ENCODE results near the gene SMTN. TPM values are rescaled to one million over a fixed set of nuclear protein-coding genes. Genes with fewer than 3 reads are reported as not detected.
A peak's percentile ranks its signal among the peaks of the same experiment; 100 is the strongest.

SMTN gene
- total and polyA plus RNA-seq, 8 donors: 51.5 to 607 (median 275) TPM

- peak overlapping the region; percentile 53 to 77 (median 62) for H3K4me3 ChIP-seq
- peaks cover 18 to 26% (median 18%) of the 10 kb centered on the region in 4 donors for H3K36me3 ChIP-seq
- H3K27ac ChIP-seq: peak overlapping the region; percentile 89 to 96 (median 95)
- no peak for DNase-seq
- intact Hi-C loops (cut with DNase I; ENCODE audit: low total_unique reads): no loop called here
- TF ChIP-seq EP300 (IDR thresholded peaks at IDR 0.05) (no peak), POLR2A (IDR thresholded peaks at IDR 0.05) (no peak), CTCF (IDR thresholded peaks at IDR 0.05) (no peak), POLR2AphosphoS5 (IDR thresholded peaks at IDR 0.05) (no peak)
- 7 to 11% (median 9%) methylated on average over 15 to 18 of the region's 18 CpGs for WGBS, 5 donors
- no peaks in the 10 kb centered on the region for H3K9me3 ChIP-seq
- no peaks in the 10 kb centered on the region for H3K27me3 ChIP-seq
- peaks cover 54 to 90% (median 76%) of the 10 kb centered on the region in 4 donors for H3K4me1 ChIP-seq
Observed at GRCh38 chr22:31083923-31084810, 3.0 kb downstream of the SMTN start.

- peak; percentile 91 to 95 for DNase-seq
- H3K4me3 ChIP-seq: peak overlapping the region; percentile 53 to 77 (median 62)
- peaks cover 54 to 90% (median 78%) of the 10 kb centered on the region in 4 donors for H3K4me1 ChIP-seq
- H3K9me3 ChIP-seq: no peaks in the 10 kb centered on the region
- TF ChIP-seq POLR2A (IDR thresholded peaks at IDR 0.05): no peak
- no peak for TF ChIP-seq EP300 (IDR thresholded peaks at IDR 0.05)
- TF ChIP-seq POLR2AphosphoS5 (IDR thresholded peaks at IDR 0.05): peak; percentile 64 to 82 (median 71)
- peak in 5 of 7 experiments; percentile 63 to 94 (median 79) for TF ChIP-seq CTCF (IDR thresholded peaks at IDR 0.05)
- WGBS, 5 donors: 0% methylated on average over 16 to 69 of the region's 69 CpGs
- H3K27ac ChIP-seq: peak overlapping the region; percentile 89 to 96 (median 95)
- no peaks in the 10 kb centered on the region for H3K27me3 ChIP-seq
- peaks cover 25 to 33% (median 26%) of the 10 kb centered on the region in 4 donors for H3K36me3 ChIP-seq
- intact Hi-C loops (cut with DNase I; ENCODE audit: low total_unique reads): loop anchor here (5.0 kb wide), 1 partner anchor 138 kb away; no protein-coding TSS in a partner anchor
Observed at GRCh38 chr22:31084811-31085492, 3.8 kb downstream of the SMTN start.

- Histone ChIP-seq H3K27me3 (no peaks in the 10 kb centered on the region), H3K4me3 (peak overlapping the region; percentile 53 to 77 (median 62)), H3K36me3 (peaks cover 30 to 38% (median 31%) of the 10 kb centered on the region in 4 donors), H3K27ac (peak overlapping the region; percentile 89 to 96 (median 95)), H3K9me3 (no peaks in the 10 kb centered on the region), H3K4me1 (peaks cover 50 to 89% (median 76%) of the 10 kb centered on the region in 4 donors)
- intact Hi-C loops (cut with DNase I; ENCODE audit: low total_unique reads): loop anchor here (5.0 kb wide), 1 partner anchor 138 kb away; no protein-coding TSS in a partner anchor
- peak in 1 of 2 donors; percentile 79 for DNase-seq
- TF ChIP-seq CTCF (IDR thresholded peaks at IDR 0.05) (peak in 1 of 7 experiments; percentile 6), POLR2AphosphoS5 (IDR thresholded peaks at IDR 0.05) (no peak)
- 7 to 22% (median 8%) methylated on average over 6 to 13 of the region's 13 CpGs for WGBS, 5 donors
Observed at GRCh38 chr22:31085493-31085824, 4.3 kb downstream of the SMTN start.

- no peak for DNase-seq
- H3K36me3 ChIP-seq: peaks cover 35 to 43% (median 36%) of the 10 kb centered on the region in 4 donors
Observed at GRCh38 chr22:31085928-31086327, 4.8 kb downstream of the SMTN start.

More at GRCh38 chr22:31085928-31086327, 4.8 kb downstream of the SMTN start:
- intact Hi-C loops (cut with DNase I; ENCODE audit: low total_unique reads): loop anchor here (5.0 kb wide), 1 partner anchor 139 kb away; no protein-coding TSS in a partner anchor
- Histone ChIP-seq H3K27me3 (no peaks in the 10 kb centered on the region), H3K4me3 (peak overlapping the region in 3 of 4 donors; percentile 53 to 70 (median 54)), H3K27ac (peak overlapping the region; percentile 89 to 96 (median 95)), H3K4me1 (peaks cover 48 to 89% (median 73%) of the 10 kb centered on the region in 4 donors), H3K9me3 (no peaks in the 10 kb centered on the region)
- no peak for TF ChIP-seq POLR2A (IDR thresholded peaks at IDR 0.05)
- TF ChIP-seq EP300 (IDR thresholded peaks at IDR 0.05): no peak
- no peak for TF ChIP-seq POLR2AphosphoS5 (IDR thresholded peaks at IDR 0.05)
- 53 to 89% (median 76%) methylated on average over 3 of the region's 3 CpGs for WGBS, 5 donors
